GM19468 (cell line): ENCODE data around the gene CD68.

Experiments used
- ATAC-seq: cut with Tn5 transposase; IDR thresholded peaks from one replicate; pipeline ENCODE4 v1.9.1; 2021; ENCODE audit warnings: mild to moderate bottlenecking, moderate library complexity, moderate number of reproducible peaks; ENCODE audit not compliant: unreplicated experiment; ENCODE audit errors: extremely low read depth

The CD68 gene

GRCh38 chr17:7558544-7559319 is 20.7 kb upstream of the CD68 start, which contains the start of gene TNFSF13:
TSS of gene TNFSF13 (plus strand) at chr17:7558750. CDS start at chr17:7559040, 290 bp downstream.
- no peak for ATAC-seq

GRCh38 chr17:7559320-7560171 is 19.9 kb upstream of the CD68 start:
- ATAC-seq = no peak

- no peak for ATAC-seq
Measured at GRCh38 chr17:7560172-7561027, 19.0 kb upstream of the CD68 start.

GRCh38 chr17:7561028-7561575 is 18.3 kb upstream of the CD68 start:
- ATAC-seq = no peak

GRCh38 chr17:7561589-7562207 is 17.7 kb upstream of the CD68 start, which contains the start of gene SENP3:
TSS of gene SENP3 (plus strand) at chr17:7561919. CDS start at chr17:7563077, 1,158 bp downstream.
- ATAC-seq = peak; percentile 20

- ATAC-seq = no peak
Measured at GRCh38 chr17:7562208-7562605, 17.2 kb upstream of the CD68 start.

GRCh38 chr17:7563115-7563869 is 16.1 kb upstream of the CD68 start:
- no peak for ATAC-seq

GRCh38 chr17:7569571-7569970 is 9.9 kb upstream of the CD68 start:
- ATAC-seq = no peak

GRCh38 chr17:7570351-7570750 is 9.1 kb upstream of the CD68 start:
- ATAC-seq = no peak

- no peak for ATAC-seq
Measured at GRCh38 chr17:7572338-7572587, 7.2 kb upstream of the CD68 start.

- ATAC-seq = peak; percentile 89
Measured at GRCh38 chr17:7572588-7573323, 6.7 kb upstream of the CD68 start.

GRCh38 chr17:7573324-7574080 is 5.9 kb upstream of the CD68 start:
- ATAC-seq = no peak

- no peak for ATAC-seq
Measured at GRCh38 chr17:7574176-7574953, 5.1 kb upstream of the CD68 start.

GRCh38 chr17:7575481-7575883 is 4.0 kb upstream of the CD68 start:
- ATAC-seq = no peak

GRCh38 chr17:7575959-7576358 is 3.5 kb upstream of the CD68 start:
- ATAC-seq = no peak

GRCh38 chr17:7576432-7576937 is 3.0 kb upstream of the CD68 start:
- ATAC-seq = no peak
